Measurements from ENCODE around the gene GLS.

The GLS gene

DNA sequence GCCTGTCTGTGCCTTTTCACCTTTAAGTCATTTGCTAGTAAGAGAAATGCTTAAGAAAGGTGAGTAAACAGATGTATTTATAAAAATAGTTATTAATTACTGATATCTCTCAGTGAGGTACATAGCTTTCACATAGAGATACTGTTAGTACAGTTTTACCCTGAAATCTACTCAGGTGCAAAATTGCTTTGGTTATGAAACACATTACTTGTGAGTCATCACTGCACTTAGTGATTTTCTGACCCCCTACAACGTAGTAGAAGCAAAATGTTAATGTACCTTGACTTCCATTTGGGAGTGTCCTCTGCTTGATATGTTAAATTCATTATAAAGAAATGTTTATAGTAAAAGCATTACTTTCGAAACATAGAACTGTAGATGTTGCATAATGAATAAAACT is 6.5 kb downstream of the GLS start:
- DNase-seq = no peak

DNA sequence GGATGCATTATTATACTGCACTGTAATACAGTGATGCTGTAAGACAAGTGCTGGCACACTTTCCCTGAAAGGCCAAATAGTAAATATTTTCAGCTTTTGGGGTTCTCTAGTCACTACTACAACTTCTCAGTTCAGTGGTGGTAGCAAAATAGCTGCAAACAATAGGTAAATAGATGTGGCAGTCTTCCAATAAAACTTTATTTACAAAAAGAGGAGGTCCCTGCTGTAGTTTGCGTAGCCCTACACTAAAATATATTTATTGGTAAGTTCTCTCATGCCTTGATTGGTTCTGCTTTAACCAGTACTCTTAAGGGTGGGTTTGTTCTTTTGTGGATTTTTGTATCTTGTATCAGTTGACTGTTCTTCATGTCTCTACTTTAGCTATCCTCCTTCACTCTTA is 7.8 kb downstream of the GLS start:
- DNase-seq = no peak

DNA sequence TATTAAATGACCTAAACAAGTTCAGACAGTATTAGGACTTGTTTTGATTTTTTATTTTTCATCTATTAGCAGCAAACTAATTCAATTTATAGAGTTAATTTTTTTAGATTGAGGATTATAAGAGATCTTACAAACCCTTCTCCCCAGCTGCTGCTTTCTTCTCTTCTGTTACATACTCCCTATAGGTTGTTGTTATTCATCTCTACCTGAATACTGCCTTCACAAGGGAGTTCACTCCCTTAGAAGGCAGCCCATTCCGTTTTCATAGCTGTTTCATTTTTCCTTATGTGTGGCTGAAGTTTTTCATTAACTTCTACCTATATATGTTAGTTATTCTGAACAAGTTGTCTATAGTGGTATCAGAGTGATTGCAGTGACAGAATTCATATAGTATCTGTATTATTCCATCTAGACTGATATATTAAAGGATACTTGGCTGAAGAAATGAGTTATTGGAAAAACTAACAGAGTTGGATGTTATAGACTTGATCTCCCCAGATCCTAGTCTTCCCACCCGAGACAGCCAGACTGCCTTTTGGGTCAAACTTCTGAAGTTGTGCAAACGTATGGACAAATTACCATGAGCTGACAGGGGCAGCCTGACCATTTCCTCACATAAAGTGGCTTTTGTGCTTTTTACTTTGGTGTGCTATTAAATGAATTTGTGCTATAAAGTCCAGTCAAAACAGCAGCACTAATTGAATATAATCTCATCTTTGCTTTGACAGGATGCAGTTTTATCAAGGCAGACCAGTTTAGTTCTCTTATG is 8.7 kb downstream of the GLS start:
- DNase-seq = no peak

DNA sequence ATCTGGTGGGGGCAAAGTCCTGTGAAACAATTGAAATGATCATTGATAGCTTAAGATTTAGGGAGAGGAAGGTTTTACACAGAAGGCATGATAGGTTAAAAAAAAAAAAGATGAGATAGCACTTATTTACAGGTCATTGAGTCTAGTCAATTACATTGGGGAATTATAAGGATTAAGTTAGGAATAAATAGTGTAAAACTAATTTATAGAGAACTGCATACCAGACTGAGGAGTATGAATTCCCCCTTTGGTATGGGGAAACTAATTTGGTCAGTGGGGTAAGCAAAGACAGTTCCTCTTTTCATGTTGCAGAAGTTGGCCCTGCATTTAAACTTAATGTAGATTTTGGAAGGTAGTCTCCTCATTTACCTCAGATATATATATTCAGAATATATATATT is 10.8 kb downstream of the GLS start:
- no peak for DNase-seq

DNA sequence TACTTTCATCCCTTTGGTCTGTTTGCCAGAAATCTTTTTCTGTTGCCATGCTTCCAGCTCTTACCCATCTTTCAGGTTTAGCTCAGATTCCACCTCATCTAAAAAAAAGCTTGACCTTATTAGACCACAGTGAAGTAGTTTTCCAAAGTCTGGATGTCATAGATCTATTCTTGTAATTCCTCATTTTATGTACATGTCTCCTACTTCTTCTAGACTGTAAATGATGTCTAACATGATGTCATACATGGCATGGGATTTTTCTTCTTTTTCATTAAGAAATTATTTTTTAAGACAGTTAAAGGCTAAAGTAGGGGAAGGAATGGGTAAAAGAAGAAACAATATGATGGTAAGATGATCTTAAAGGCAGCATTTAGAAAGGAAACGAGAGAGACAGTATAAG is 11.3 kb downstream of the GLS start:
- DNase-seq = no peak

DNA sequence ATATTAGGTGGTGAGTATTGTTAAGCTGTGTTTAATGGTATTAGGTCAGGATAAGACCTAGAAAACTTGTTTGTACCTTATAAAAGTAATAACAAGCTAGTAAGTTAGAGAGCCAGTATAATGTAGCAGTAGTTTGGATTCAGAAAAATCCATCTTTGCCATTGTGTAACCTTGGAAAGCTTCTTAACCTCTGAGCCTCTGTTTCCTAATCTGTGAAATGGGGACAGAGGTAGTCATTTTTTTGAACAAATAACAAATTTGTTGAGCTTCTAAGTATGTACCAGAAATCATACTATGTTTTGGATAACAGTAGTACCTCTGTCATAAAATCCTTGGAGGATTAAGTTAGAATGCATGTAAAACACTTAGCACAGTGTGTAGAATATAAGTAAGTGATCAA is 12.5 kb downstream of the GLS start:
- no peak for DNase-seq

DNA sequence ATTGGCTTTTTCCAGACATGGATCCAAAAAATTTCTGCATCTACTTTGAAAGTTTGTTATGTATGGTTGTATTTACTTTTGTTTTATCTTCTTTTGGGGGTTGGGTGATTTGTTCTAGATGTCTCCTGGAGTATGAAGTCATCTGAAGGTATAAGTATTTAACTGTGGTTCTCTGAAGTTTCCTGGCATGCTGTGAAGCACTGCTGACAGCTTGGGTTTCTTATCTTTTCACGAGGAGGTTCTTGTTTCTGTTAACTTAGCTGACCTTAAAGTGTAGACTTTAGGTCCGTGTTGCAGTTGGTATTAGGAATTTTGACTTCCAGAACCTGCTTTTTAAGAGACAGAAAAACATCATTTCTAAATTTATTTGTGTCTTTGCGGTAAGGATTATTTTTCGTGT is 15.9 kb downstream of the GLS start:
- DNase-seq = no peak

DNA sequence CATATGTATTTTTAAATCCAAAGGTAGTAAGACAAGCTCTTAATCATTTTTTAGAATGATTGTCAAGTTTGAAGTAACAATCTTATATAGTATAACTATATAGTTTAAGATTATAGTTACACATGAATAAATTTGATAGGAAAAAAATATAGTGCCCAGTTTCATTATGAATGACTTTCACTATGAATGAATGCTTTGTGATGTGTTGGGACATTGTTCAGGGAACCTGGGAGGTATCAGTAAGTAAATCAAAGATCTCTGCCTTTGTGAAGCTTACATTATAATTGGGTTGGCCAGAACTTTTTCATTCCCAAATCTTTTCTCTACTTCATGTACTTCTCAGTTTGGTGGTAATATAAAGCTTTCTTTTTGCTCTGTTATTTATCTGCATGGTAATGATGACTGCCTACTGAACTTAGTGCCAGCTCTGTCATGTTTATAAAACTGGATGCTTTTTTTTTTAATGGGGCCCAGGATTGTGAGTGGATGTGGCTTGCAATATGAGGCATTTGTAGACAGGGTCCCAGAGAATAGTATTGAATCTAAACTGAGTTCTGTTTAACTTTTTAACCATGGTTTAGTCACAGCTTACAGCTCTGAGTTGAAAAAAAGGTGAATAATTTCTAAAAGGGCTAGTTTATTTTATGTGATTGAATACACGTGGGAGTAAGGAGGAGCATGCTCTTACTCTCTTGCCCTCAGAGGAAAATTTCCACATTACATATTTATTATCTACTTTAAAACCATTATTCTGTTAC is 23.3 kb downstream of the GLS start:
- DNase-seq = no peak

DNA sequence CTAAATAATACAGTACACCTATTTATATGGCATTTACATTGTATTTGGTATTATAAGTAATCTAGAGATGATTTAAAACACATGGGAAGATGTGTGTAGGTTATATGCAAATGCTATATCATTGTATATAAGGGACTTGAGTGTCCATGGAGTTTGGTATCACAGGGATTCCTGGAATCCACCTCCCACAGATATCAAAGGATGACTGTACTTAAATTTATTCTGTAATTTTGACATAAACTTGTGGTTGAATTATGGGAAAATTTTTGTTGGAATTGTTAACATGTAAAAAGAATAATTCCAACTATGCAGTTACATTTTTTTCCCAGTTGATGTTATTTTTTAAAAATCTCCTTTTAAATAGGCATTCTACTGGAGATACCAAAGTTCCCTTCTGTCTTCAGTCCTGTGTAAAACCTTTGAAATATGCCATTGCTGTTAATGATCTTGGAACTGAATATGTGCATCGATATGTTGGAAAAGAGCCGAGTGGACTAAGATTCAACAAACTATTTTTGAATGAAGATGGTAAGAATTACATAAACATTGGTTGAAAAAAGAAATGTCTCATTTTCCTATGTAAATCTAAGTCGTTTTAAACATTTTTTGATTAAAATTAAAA is 24.1 kb downstream of the GLS start:
- peak; percentile 88 for DNase-seq

DNA sequence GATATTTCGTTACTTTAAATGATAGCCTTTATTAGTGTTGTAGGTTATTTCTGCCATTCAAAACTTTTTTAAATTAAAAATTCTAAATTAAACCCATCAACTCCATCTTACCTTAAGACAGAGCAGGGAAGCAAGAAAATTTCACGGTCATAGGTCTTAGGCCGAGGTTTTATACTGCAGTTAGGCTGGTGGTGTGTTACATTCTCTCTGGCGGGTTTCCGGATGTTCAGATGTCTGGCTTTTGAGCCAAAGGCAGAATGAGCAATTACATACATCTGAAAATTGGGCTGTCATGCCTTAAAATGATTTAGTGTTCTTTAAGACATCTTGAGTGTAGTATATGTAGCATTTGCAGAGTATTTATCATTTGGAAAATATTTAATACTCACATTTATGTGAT is 27.9 kb downstream of the GLS start:
- DNase-seq = peak; percentile 47

DNA sequence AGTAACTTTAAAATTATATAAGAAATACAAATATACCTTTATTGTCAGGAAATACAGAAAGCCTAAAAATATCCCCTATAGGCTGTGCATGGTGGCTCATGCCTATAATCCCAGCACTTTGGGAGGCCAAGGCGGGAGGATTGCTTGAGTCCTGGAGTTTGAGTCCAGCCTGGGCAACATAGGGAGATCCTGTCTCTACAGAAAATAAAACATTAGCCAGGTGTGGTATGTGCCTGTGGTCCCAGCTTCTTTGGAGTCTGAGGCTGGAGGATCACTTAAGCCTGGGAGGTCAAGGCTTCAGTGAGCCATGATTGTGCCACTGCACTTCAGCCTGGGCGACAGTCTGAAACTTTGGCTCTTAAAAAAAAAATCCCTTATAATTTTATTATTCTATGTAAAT is 29.1 kb downstream of the GLS start:
- DNase-seq = no peak

DNA sequence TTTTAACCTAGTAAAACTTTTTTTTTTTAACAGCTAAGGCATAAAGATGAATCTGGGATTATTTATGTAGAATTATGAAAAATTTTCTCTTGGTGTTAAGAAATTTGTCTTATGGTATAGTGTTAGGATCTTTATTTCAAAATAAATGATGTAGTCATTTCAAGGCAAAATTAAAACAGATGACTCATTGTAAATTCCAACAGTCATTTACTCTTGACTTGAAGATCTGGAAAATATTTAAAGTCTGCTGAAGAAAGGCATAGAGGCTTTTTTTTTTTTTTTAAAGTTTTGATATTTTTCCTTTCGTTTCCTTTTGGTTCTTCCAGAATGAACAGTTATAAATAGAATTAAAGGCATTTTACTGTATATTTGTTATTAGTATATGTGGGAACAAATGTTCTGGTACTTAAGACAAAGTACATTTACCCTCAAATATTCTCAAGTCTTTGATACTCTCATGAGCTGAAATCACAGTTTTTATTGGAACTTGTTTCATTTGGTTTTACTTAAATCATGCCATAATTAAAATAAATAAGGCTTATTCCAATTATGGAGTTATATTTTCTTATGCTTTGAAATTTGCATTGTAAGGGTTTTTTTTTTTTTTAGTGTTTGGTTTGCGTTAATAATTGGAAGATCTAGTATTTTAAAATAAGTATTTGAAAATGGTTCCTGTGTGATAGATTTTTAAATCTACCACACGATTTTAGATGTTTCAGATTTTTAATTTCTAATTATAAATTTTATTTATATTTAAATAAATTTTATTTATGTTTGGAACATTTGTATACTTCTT is 29.9 kb downstream of the GLS start:
- peak; percentile 52 for DNase-seq

DNA sequence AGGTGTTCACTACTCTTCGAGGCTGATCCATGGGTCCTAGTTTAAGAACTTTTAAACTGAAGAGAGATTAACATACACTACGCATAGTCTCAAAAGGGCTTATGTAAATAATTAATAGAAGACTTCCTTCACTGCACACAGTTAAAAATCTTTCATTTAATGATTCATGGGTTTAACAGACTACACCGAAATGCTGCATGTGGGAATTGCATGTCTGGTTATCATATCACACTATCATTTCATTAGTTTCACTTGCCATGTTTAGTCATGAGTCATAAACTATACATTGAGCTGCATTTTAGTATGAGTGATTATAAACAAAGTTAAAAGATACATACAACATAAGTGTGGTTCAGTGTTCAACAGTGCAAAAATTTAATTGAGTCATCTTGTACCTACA is 31.2 kb downstream of the GLS start:
- DNase-seq = peak; percentile 63

DNA sequence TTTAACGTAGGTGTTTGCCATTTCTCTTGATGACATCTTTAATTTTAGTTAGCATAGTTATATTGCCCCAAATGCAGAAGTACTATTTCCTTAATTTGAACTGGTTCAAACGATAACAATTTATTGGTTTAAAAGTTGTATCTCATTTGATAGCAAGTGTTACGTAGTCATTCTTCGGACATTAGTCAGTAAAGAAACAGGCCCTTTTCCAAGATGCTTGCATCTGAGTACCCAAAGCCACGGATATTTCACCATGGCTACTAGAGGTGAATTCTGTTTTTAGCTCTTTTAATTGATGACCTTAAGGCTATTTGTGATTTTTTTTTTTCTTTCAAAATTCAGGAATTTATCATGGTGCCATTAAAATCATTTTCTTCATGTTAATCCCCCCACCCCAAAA is 32.1 kb downstream of the GLS start:
- DNase-seq = peak; percentile 53

DNA sequence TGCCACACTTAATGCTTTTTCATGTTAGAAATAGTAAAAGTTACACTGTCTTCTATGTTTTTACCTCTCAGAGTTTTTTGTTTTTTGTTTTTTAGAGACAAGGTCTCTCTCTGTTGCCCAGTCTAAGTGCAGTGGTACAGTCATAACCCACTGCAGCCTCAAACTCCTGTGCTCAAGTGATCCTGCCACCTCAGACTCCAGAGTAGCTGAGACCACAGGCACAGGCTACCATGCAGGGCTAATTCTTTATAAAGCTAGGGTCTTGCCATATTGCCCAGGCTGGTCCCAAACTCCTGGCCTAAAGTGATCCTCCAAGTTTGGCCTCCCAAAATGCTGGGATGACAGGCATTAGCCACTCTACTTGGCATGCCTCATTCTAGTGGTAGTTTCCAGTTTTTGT is 33.1 kb downstream of the GLS start:
- DNase-seq = no peak

DNA sequence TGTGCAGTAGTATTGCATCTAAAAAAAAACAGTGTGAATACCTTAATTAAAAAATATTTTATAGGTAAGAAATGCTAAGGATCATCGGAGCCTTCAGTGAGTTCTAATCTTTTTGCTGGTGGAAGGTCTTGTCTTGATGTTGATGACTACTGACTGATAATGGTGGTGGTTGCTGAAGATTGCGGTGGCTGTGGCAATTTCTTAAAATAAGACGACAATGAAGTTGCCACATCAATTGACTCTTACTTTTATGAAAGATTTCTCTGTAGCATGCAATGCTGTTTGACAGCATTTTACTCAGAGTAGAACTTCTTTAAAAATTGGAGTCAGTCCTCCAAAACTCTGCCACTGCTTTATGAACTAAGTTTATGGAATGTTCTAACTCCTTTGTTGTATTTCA is 36.2 kb downstream of the GLS start:
- DNase-seq = no peak

DNA sequence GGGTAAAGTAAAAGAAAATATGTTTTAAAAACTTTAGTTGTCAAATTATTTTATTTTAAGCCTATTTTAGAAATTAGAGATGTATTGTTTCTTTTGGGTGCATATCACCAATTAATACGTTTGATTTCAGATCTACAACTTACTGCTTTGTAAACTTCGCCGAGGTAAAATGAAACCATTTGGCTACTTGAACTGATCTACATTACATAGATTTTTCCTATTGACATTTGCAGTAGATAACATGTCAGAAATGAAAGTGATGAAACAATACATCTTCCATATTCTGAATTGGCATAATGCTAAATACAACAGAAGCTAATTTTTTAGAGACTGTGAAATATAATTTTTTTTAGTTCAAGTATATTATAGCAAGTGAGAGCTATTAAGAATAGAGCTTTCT is 39.5 kb downstream of the GLS start:
- DNase-seq = no peak

DNA sequence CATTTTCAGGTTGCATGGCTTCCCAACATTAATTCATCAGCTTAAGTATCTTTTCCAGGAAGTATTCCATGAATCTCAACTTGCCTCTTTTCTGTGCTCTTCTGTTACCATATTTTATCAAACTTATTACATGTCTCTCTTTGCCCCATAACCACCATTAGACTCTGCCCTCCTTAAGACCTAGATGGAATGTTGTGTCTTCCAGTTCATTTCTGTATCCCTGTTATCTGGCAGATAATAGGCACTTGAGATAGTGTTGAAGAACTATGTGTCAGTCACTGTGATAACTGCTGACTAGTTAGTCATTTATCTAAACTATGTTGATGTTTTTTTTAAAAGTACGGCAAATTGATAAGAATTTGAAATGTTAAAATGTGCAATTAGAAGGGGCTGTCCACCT is 41.8 kb downstream of the GLS start:
- no peak for DNase-seq

DNA sequence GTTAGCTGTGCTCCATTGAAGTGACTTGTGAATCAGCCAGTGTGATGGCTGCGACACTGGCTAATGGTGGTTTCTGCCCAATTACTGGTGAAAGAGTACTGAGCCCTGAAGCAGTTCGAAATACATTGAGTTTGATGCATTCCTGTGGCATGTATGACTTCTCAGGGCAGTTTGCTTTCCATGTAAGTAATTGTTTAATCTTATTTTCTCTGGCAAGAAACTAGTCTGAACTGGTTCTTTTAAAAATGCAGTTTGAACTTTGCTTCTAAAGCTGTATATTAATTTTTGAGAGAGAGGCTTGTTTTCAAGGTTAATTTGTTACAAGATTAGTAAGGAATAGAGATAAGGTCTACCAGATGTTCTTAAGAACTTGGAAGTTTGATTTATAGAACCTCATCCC is 46.7 kb downstream of the GLS start:
- peak; percentile 57 for DNase-seq

DNA sequence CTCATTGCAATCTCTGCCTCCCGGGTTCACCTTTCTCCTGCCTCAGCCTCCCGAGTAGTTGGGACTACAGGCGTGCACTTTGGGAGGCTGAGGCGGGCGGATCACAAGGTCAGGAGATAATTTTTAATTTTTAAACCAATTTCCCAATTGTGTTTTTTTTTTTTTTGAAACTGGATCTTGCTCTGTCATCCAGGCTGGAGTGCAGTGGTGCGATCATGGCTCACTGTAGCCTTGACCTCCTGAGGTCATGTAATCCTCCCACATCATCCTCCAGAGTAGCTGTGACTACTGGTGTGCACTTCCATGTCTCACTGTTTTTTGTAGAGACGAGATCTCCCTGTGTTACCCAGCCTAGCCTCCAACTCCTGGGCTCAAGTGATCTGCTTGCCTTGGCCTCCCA is 49.3 kb downstream of the GLS start:
- DNase-seq = no peak

DNA sequence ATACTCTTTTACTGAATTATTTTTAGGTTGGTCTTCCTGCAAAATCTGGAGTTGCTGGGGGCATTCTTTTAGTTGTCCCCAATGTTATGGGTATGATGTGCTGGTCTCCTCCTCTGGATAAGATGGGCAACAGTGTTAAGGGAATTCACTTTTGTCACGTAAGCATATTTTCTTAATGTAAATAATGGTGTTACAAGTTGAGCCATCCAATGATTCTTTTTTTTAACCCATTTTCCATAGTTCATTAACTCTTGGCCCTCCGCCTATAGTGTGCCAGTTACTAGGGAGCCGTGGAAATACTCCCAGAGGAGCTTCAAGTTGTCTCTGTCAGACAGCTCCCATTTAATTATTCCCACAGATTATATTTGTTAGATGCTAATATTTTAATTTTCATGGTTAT is 49.8 kb downstream of the GLS start:
- DNase-seq = no peak

DNA sequence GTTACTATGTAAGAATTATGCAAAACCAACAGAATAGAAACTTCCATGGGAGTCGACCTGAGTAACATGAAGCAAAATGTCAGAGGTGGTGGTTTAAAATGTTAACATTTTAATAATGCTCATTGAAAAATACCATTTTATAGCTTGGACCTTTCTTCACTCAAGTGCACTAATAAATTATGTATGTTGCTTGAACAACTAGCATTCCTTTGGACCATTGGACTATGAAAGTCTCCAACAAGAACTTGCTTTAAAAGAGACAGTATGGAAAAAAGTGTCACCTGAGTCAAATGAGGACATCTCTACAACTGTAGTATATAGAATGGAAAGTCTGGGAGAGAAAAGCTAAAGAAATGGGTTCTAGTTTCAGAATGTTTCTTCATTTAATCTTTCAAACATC is 51.9 kb downstream of the GLS start:
- no peak for DNase-seq

DNA sequence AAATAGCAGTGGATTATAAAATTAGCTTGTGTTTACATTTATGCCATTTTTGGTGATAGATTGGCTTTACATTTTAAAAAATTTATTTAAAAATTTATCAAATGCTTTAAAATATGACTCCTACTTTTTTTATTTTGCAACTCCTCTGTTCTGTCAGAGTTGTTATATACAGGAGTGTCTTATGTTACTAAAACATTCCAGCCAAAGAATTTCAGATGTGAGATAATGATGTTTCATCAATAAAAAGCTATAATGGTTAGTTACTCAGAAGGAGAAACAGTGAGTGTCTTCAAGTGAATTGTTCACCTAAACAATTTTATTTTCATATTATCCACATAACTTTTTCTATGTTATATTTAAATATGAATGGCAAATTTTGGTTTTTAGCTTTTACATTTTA is 52.7 kb downstream of the GLS start:
- no peak for DNase-seq
